GM12878 (cell line): Measurements from ENCODE around the gene MTRF1. TPM values are rescaled to one million over a fixed set of nuclear protein-coding genes. Genes with fewer than 3 reads are reported as not detected.

Experiments used
- FOXK2 ChIP-seq: fragments of 450-650 bp; IDR thresholded peaks from 2 replicates; pipeline ENCODE4 v1.6.1; 2017; ENCODE audit warnings: mild to moderate bottlenecking, moderate library complexity
- IKZF1 ChIP-seq: fragments of 450-650 bp; conservative IDR thresholded peaks from 2 replicates; pipeline ENCODE4 v1.6.1; 2017; ENCODE audit warnings: antibody characterized with exemption, mild to moderate bottlenecking
- NBN ChIP-seq: fragments of 450-650 bp; IDR thresholded peaks from 2 replicates; pipeline ENCODE4 v1.6.1; 2016
- NFYB ChIP-seq: IDR thresholded peaks from 2 replicates; pipeline ENCODE4 v1.6.1; 2011; ENCODE audit warnings: low read depth, mild to moderate bottlenecking, low read length, improper control_type of control experiment, moderate library complexity; ENCODE audit not compliant: insufficient read depth
- ZNF207 ChIP-seq: fragments of 450-650 bp; IDR thresholded peaks from 2 replicates; pipeline ENCODE4 v1.6.1; 2014; ENCODE audit warnings: antibody characterized with exemption, mild to moderate bottlenecking, borderline replicate concordance
- ZSCAN29 ChIP-seq: fragments of 450-650 bp; IDR thresholded peaks from 2 replicates; pipeline ENCODE4 v1.6.1; 2017; ENCODE audit warnings: mild to moderate bottlenecking, moderate library complexity
- polyA plus RNA-seq, 11 experiments: library from polyadenylated mRNA; depleted of rRNA in 4 of 11; unstranded in 6 of 11; stranded (reverse) in 5 of 11; fragments of >200 nt; fragmentation: Nextera tagmentation in 4 of 11; fragmentation: Illumina TruSeq in 1 of 11; extraction: Ambion mirVana in 4 of 11; extraction: Trizol in 1 of 11; gene quantifications; 1 replicate in 1 of 11; 2 replicates in 10 of 11; pipeline versions ENCODE4 v1.2.1 to v1.2.3, GENCODE V29; 2011 to 2016; ENCODE audit warnings: inconsistent platforms in 2 of 11, missing spikeins in 2 of 11, low read depth in 1 of 11
- total RNA-seq, 4 experiments: library from RNA; depleted of rRNA in 3 of 4; stranded (reverse); fragments of >200 nt in 3 of 4; fragmentation: Illumina TruSeq in 1 of 4; extraction: Trizol in 1 of 4; gene quantifications; 2 replicates each; pipeline versions ENCODE4 v1.2.1 to v1.2.3, GENCODE V29; 2013 to 2021
- TF ChIP-seq, protein P1 (sequence below): IDR thresholded peaks from 2 replicates; pipeline ENCODE4 v1.6.1; 2011; ENCODE audit warnings: mild to moderate bottlenecking, low read depth, low read length, moderate library complexity; ENCODE audit not compliant: insufficient replicate concordance
- TF ChIP-seq, protein P2 (sequence below): fragments of 450-650 bp; IDR thresholded peaks from 2 replicates; pipeline ENCODE4 v1.6.1; 2017; ENCODE audit warnings: mild to moderate bottlenecking, low read depth, inconsistent platforms; ENCODE audit not compliant: poor library complexity, severe bottlenecking

The MTRF1 gene
- total and polyA plus RNA-seq, 10 of the 15 experiments (the other 5 are each of a cell fraction or from before 2014, with no cell fraction given) = 12.1 to 33.7 (median 20.6) TPM

DNA sequence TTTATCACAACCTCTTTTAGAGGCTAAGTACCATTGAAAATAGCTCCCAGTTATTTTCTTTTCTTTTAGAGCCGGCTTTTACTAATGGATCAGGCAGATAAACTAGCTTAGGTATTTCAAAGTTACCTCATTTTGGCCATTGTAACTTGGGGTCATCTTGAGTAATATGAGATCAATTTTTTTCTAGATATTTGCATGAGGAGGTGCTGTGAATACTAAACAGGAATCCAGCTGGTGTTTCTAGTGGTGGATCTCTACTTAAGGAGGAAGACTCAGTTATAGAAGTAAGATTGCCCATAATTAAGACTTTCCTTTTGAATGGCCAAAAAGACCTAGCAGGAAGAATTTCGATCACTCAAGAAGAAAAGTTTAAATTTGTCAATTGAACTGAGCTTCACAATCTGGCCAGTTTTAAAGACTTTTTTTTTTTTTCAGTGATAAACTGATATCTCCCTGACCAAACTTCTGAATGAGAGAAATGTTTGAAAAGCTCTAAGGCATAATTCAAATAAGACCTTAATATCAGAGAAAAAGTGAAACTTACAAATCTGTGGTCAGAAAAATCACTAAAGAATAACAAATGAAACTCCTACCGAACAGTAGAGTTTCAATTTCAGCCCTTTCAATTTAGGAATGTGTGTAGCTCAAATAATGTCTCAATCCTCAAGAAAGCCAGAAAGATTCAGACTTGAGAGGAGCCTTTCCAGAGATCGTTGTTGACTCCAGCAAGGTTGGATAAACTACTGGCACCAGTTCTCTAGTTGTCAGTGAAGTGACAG is 36.1 kb upstream of the MTRF1 start (continued):
- TF ChIP-seq NFYB (no peak), NBN (no peak), FOXK2 (no peak), ZNF207 (no peak), IKZF1 (no peak), ZSCAN29 (no peak)
- TF ChIP-seq, protein P1, sequence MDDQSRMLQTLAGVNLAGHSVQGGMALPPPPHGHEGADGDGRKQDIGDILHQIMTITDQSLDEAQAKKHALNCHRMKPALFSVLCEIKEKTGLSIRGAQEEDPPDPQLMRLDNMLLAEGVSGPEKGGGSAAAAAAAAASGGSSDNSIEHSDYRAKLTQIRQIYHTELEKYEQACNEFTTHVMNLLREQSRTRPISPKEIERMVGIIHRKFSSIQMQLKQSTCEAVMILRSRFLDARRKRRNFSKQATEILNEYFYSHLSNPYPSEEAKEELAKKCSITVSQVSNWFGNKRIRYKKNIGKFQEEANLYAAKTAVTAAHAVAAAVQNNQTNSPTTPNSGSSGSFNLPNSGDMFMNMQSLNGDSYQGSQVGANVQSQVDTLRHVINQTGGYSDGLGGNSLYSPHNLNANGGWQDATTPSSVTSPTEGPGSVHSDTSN = no peak
- TF ChIP-seq, protein P2, sequence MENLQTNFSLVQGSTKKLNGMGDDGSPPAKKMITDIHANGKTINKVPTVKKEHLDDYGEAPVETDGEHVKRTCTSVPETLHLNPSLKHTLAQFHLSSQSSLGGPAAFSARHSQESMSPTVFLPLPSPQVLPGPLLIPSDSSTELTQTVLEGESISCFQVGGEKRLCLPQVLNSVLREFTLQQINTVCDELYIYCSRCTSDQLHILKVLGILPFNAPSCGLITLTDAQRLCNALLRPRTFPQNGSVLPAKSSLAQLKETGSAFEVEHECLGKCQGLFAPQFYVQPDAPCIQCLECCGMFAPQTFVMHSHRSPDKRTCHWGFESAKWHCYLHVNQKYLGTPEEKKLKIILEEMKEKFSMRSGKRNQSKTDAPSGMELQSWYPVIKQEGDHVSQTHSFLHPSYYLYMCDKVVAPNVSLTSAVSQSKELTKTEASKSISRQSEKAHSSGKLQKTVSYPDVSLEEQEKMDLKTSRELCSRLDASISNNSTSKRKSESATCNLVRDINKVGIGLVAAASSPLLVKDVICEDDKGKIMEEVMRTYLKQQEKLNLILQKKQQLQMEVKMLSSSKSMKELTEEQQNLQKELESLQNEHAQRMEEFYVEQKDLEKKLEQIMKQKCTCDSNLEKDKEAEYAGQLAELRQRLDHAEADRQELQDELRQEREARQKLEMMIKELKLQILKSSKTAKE = no peak
